HepG2 (cell line): ENCODE data around the gene PLEKHA6. TPM values are rescaled to one million over a fixed set of nuclear protein-coding genes. Genes with fewer than 3 reads are reported as not detected.

Source experiments
- DNMT1 ChIP-seq: sonication (generic); formaldehyde crosslinking; IDR thresholded peaks from 2 replicates; pipeline ENCODE4 v1.5.1; 2020; ENCODE audit warnings: mild to moderate bottlenecking, missing genetic modification reagents
- KDM2A ChIP-seq: sonication (generic); formaldehyde crosslinking; IDR thresholded peaks from 2 replicates; pipeline ENCODE4 v1.4.0; 2020; ENCODE audit warnings: low read depth, missing genetic modification reagents, borderline replicate concordance
- MBNL3 ChIP-seq: fragments of 250-450 bp; sonication (Bioruptor Pico); conservative IDR thresholded peaks from 2 replicates; pipeline ENCODE4 v1.8.0; 2022; ENCODE audit warnings: mild to moderate bottlenecking, inconsistent platforms
- NONO ChIP-seq, 2 experiments: fragments of 450-650 bp in 1 of 2; sonication (generic) in 1 of 2; formaldehyde crosslinking in 1 of 2; IDR thresholded peaks in 1 of 2; conservative IDR thresholded peaks in 1 of 2; 2 replicates each; pipeline versions ENCODE4 v1.6.1 to v1.8.0; 2017 to 2022; ENCODE audit warnings: mild to moderate bottlenecking in 1 of 2, missing genetic modification reagents in 1 of 2, moderate library complexity in 1 of 2
- NR2F1 ChIP-seq, 2 experiments: fragments of 450-650 bp in 1 of 2; formaldehyde crosslinking in 1 of 2; IDR thresholded peaks; 2 replicates each; pipeline versions ENCODE4 v1.5.0 to v1.6.1; 2016 to 2020; ENCODE audit warnings: mild to moderate bottlenecking in 1 of 2, missing compliant biosample characterization in 1 of 2, missing genetic modification reagents in 1 of 2, moderate library complexity in 1 of 2
- NR2F2 ChIP-seq: IDR thresholded peaks from 2 replicates; pipeline ENCODE4 v1.6.1; 2012; ENCODE audit warnings: low read depth, inconsistent platforms, borderline replicate concordance
- TRIM24 ChIP-seq: sonication (generic); formaldehyde crosslinking; IDR thresholded peaks from 2 replicates; pipeline ENCODE4 v1.8.0; 2022; ENCODE audit warnings: mild to moderate bottlenecking, missing genetic modification reagents
- ZNF430 ChIP-seq: sonication (generic); formaldehyde crosslinking; IDR thresholded peaks from 2 replicates; pipeline ENCODE4 v1.9.0; 2021; ENCODE audit warnings: mild to moderate bottlenecking, missing genetic modification reagents
- polyA plus RNA-seq, 8 experiments: library from polyadenylated mRNA; depleted of rRNA in 3 of 8; stranded (reverse) in 7 of 8; unstranded in 1 of 8; fragments of >200 nt; fragmentation: Illumina TruSeq in 4 of 8; extraction: Trizol in 4 of 8; gene quantifications; 2 replicates each; pipeline versions ENCODE4 v1.2.1 to v1.2.3, GENCODE V29; 2011 to 2016; ENCODE audit warnings: low read depth in 4 of 8, missing spikeins in 1 of 8, mixed read lengths in 1 of 8; ENCODE audit not compliant: insufficient read depth in 1 of 8
- total RNA-seq, 5 experiments: library from RNA; depleted of rRNA; stranded (reverse); fragments of >200 nt; fragmentation: Illumina TruSeq; extraction: Trizol; gene quantifications; 2 replicates each; pipeline ENCODE4 v1.2.3, GENCODE V29; 2016; ENCODE audit warnings: low read depth in 1 of 5
- TF ChIP-seq, protein P1 (sequence below): sonication (generic); formaldehyde crosslinking; IDR thresholded peaks from 2 replicates; pipeline ENCODE4 v1.4.0; 2020; ENCODE audit warnings: missing genetic modification reagents, borderline replicate concordance
- TF ChIP-seq, protein P2 (sequence below): sonication (generic); formaldehyde crosslinking; IDR thresholded peaks from 2 replicates; pipeline ENCODE4 v1.8.0; 2022; ENCODE audit warnings: missing genetic modification reagents, low read depth, mild to moderate bottlenecking, borderline replicate concordance
- TF ChIP-seq, protein P3 (sequence below), 2 experiments: IDR thresholded peaks; 2 replicates each; pipeline ENCODE4 v1.6.1; 2011 to 2012; ENCODE audit warnings: low read length in 2 of 2, borderline replicate concordance in 1 of 2, low read depth in 1 of 2, mild to moderate bottlenecking in 1 of 2, moderate library complexity in 1 of 2

The PLEKHA6 gene
- total and polyA plus RNA-seq, 2 of the 13 experiments (the other 11 are each of a cell fraction or from before 2014, with no cell fraction given): 5.3 to 11.4 TPM

DNA sequence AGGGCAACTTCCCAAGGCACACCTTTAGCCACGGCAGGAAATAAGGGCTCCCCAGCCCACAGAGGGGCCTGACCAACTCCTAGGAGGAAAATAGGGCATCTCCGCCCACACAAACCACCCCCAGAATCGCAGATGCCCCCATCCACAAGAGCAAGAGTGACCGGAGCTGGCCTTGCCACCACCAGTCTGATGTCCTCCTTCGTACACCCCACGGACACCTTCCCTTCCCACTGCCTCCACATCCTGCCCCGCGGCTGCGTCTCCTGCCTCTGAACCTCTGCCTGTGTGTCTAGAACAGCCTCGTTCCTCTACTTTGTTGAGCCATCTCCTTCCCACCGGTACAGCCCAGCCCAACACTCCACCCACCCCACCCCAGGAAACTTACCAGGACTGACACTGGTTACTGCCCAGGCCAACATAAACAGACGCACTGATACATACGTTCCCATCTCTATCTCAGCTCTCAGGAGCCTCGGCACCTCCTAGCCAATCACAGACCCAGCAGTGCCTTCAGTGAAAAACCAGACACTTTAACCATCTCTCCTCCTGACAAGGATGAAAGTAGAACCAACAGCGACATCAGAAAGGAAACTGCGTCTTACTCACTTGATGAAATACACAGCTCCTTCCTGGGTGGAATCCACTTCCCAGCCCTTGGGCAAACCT, 7.6 kb upstream of the PLEKHA6 start (continued):
- TF ChIP-seq, protein P1, sequence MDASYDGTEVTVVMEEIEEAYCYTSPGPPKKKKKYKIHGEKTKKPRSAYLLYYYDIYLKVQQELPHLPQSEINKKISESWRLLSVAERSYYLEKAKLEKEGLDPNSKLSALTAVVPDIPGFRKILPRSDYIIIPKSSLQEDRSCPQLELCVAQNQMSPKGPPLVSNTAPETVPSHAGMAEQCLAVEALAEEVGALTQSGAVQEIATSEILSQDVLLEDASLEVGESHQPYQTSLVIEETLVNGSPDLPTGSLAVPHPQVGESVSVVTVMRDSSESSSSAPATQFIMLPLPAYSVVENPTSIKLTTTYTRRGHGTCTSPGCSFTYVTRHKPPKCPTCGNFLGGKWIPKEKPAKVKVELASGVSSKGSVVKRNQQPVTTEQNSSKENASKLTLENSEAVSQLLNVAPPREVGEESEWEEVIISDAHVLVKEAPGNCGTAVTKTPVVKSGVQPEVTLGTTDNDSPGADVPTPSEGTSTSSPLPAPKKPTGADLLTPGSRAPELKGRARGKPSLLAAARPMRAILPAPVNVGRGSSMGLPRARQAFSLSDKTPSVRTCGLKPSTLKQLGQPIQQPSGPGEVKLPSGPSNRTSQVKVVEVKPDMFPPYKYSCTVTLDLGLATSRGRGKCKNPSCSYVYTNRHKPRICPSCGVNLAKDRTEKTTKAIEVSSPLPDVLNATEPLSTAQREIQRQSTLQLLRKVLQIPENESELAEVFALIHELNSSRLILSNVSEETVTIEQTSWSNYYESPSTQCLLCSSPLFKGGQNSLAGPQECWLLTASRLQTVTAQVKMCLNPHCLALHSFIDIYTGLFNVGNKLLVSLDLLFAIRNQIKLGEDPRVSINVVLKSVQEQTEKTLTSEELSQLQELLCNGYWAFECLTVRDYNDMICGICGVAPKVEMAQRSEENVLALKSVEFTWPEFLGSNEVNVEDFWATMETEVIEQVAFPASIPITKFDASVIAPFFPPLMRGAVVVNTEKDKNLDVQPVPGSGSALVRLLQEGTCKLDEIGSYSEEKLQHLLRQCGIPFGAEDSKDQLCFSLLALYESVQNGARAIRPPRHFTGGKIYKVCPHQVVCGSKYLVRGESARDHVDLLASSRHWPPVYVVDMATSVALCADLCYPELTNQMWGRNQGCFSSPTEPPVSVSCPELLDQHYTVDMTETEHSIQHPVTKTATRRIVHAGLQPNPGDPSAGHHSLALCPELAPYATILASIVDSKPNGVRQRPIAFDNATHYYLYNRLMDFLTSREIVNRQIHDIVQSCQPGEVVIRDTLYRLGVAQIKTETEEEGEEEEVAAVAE (CRISPR knock-in tag): no peak
- TF ChIP-seq MBNL3 (CRISPR knock-in tag) (no peak), TRIM24 (no peak), KDM2A (CRISPR knock-in tag) (no peak), NR2F2 (no peak), ZNF430 (CRISPR knock-in tag) (no peak), NONO (IDR thresholded peaks at IDR 0.05) (no peak), NONO (CRISPR knock-in tag; conservative IDR thresholded peaks at IDR 0.05) (no peak), DNMT1 (CRISPR knock-in tag) (no peak), NR2F1 (CRISPR knock-in tag; IDR thresholded peaks at IDR 0.05) (no peak)
- TF ChIP-seq, protein P2, sequence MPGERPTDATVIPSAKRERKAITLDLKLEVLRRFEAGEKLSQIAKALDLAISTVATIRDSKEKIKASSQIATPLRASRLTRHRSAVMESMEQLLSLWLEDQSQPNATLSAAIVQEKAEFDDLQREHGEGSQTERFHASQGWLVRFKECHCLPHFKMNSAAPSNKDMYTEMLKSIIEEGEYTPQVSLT (CRISPR knock-in tag): no peak
- TF ChIP-seq, protein P3, sequence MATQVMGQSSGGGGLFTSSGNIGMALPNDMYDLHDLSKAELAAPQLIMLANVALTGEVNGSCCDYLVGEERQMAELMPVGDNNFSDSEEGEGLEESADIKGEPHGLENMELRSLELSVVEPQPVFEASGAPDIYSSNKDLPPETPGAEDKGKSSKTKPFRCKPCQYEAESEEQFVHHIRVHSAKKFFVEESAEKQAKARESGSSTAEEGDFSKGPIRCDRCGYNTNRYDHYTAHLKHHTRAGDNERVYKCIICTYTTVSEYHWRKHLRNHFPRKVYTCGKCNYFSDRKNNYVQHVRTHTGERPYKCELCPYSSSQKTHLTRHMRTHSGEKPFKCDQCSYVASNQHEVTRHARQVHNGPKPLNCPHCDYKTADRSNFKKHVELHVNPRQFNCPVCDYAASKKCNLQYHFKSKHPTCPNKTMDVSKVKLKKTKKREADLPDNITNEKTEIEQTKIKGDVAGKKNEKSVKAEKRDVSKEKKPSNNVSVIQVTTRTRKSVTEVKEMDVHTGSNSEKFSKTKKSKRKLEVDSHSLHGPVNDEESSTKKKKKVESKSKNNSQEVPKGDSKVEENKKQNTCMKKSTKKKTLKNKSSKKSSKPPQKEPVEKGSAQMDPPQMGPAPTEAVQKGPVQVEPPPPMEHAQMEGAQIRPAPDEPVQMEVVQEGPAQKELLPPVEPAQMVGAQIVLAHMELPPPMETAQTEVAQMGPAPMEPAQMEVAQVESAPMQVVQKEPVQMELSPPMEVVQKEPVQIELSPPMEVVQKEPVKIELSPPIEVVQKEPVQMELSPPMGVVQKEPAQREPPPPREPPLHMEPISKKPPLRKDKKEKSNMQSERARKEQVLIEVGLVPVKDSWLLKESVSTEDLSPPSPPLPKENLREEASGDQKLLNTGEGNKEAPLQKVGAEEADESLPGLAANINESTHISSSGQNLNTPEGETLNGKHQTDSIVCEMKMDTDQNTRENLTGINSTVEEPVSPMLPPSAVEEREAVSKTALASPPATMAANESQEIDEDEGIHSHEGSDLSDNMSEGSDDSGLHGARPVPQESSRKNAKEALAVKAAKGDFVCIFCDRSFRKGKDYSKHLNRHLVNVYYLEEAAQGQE (IDR thresholded peaks at IDR 0.05; ENCODE audit: borderline replicate concordance in 1 of 2, low read depth in 1 of 2, low read length in 2 of 2): no peak
